Gastroesophageal sphincter (tissue), 3 donors: ENCODE results near the gene HHAT.

Experiments
- POLR2A ChIP-seq, 2 donors: fragments of 450-650 bp; IDR thresholded peaks; one replicate each; pipeline ENCODE4 v1.6.1; 2017; ENCODE audit warnings: antibody characterized with exemption in 2 of 2, mild to moderate bottlenecking in 2 of 2, moderate library complexity in 1 of 2
- POLR2AphosphoS5 ChIP-seq: sonication (generic); formaldehyde crosslinking; IDR thresholded peaks from one replicate; pipeline ENCODE4 v1.6.1; 2017; ENCODE audit warnings: antibody characterized with exemption
- TF ChIP-seq, protein P1 (sequence below), 4 experiments: fragments of 200-600 bp in 2 of 4; fragments of 450-650 bp in 2 of 4; sonication (generic) in 1 of 4; IDR thresholded peaks; one replicate each; pipeline ENCODE4 v1.5.1; 2017 to 2019; ENCODE audit warnings: antibody characterized with exemption in 4 of 4, mild to moderate bottlenecking in 2 of 4, moderate library complexity in 2 of 4

- TF ChIP-seq, protein P1, sequence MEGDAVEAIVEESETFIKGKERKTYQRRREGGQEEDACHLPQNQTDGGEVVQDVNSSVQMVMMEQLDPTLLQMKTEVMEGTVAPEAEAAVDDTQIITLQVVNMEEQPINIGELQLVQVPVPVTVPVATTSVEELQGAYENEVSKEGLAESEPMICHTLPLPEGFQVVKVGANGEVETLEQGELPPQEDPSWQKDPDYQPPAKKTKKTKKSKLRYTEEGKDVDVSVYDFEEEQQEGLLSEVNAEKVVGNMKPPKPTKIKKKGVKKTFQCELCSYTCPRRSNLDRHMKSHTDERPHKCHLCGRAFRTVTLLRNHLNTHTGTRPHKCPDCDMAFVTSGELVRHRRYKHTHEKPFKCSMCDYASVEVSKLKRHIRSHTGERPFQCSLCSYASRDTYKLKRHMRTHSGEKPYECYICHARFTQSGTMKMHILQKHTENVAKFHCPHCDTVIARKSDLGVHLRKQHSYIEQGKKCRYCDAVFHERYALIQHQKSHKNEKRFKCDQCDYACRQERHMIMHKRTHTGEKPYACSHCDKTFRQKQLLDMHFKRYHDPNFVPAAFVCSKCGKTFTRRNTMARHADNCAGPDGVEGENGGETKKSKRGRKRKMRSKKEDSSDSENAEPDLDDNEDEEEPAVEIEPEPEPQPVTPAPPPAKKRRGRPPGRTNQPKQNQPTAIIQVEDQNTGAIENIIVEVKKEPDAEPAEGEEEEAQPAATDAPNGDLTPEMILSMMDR (IDR thresholded peaks at IDR 0.05): no peak
- no peak for TF ChIP-seq POLR2A (IDR thresholded peaks at IDR 0.05)
- TF ChIP-seq POLR2AphosphoS5: no peak
Observed at GRCh38 chr1:210367566-210367965, 38.9 kb downstream of the HHAT start.
